A549 (cell line): ENCODE data around the gene STYXL1. TPM values are rescaled to one million over a fixed set of nuclear protein-coding genes. Genes with fewer than 3 reads are reported as not detected.

Experiments
- ATAC-seq, 2 experiments: fragments of 200-7000 bp in 1 of 2; fragments of >200 bp in 1 of 2; cut with Nextera tagmentation in 1 of 2; cut with Tn5 transposase in 1 of 2; 3 replicates each; pipeline versions ENCODE4 v1.8.0 to v1.9.1; 2018 to 2020; ENCODE audit warnings: mild to moderate bottlenecking in 1 of 2, moderate library complexity in 1 of 2
- CTCF ChIA-PET: fragments of 300-600 bp; sonication (Branson Sonifier 250); formaldehyde crosslinking; extraction: SDS; loops from one replicate; lab custom pipeline; 2021; ENCODE audit warnings: antibody characterized with exemption, inconsistent platforms; lab: Yijun Ruan, JAX
- POLR2A ChIA-PET: fragments of 350-600 bp; formaldehyde crosslinking; extraction: SDS; loops from one replicate; lab custom pipeline; 2021; ENCODE audit warnings: antibody characterized with exemption, inconsistent platforms; lab: Yijun Ruan, JAX
- DNase-seq, 2 experiments: peaks; one replicate each; pipeline versions ENCODE4 v3.0.0 to v3.0.0-alpha.2; 2011 to 2016; ENCODE audit warnings: low read depth in 1 of 2, low spot score in 1 of 2
- FAIRE-seq: peaks from 2 replicates; lab custom pipeline; 2011; peaks lifted over from hg19 to GRCh38; lab: Jason Lieb, UNC
- H3K27ac ChIP-seq, 2 experiments: fragments of >200 bp; sonication (Bioruptor Twin); formaldehyde crosslinking; 3 replicates each; pipeline ENCODE4 v1.5.1; 2016 to 2017
- H3K4me1 ChIP-seq: fragments of >200 bp; sonication (Bioruptor Twin); formaldehyde crosslinking; 3 replicates; pipeline ENCODE4 v1.6.1; 2016
- H3K4me2 ChIP-seq: fragments of >200 bp; sonication (Bioruptor Twin); formaldehyde crosslinking; 3 replicates; pipeline ENCODE4 v1.6.1; 2016
- H3K4me3 ChIP-seq: fragments of >200 bp; sonication (Bioruptor Twin); formaldehyde crosslinking; 3 replicates; pipeline ENCODE4 v1.5.1; 2016
- H3K9me3 ChIP-seq: fragments of >200 bp; sonication (Bioruptor Twin); formaldehyde crosslinking; 3 replicates; pipeline ENCODE4 v1.6.1; 2016
- BCL3 ChIP-seq: fragments of >200 bp; sonication (Bioruptor Twin); formaldehyde crosslinking; IDR thresholded peaks from 3 replicates; pipeline ENCODE4 v1.6.1; 2016
- CBX8 ChIP-seq: fragments of 200-600 bp; sonication (generic); IDR thresholded peaks from 2 replicates; pipeline ENCODE4 v1.6.1; 2016
- CHD2 ChIP-seq: fragments of 150-350 bp; IDR thresholded peaks from 2 replicates; pipeline ENCODE4 v1.6.1; 2014; ENCODE audit warnings: low read length; ENCODE audit not compliant: partially characterized antibody
- EHF ChIP-seq: fragments of 250-450 bp; sonication (Bioruptor Pico); IDR thresholded peaks from 2 replicates; pipeline ENCODE4 v1.5.0; 2020; ENCODE audit warnings: mild to moderate bottlenecking
- EP300 ChIP-seq, 2 experiments: fragments of >200 bp; sonication (Bioruptor Twin); formaldehyde crosslinking; IDR thresholded peaks; 2 replicates in 1 of 2; 3 replicates in 1 of 2; pipeline ENCODE4 v1.6.1; 2016 to 2017
- ESRRA ChIP-seq: fragments of 150-350 bp; IDR thresholded peaks from 2 replicates; pipeline ENCODE4 v1.6.1; 2014; ENCODE audit warnings: mild to moderate bottlenecking, low read length, borderline replicate concordance
- FOSL2 ChIP-seq, 2 experiments: fragments of 450-650 bp in 1 of 2; fragments of >200 bp in 1 of 2; sonication (Bioruptor Twin) in 1 of 2; formaldehyde crosslinking; IDR thresholded peaks; 2 replicates each; pipeline versions ENCODE4 v1.5.0 to v1.6.1; 2016 to 2020; ENCODE audit warnings: mild to moderate bottlenecking in 1 of 2, moderate library complexity in 1 of 2
- FOXS1 ChIP-seq: fragments of 250-450 bp; sonication (Bioruptor Pico); IDR thresholded peaks from 2 replicates; pipeline ENCODE4 v1.5.0; 2020; ENCODE audit warnings: mild to moderate bottlenecking, moderate library complexity
- HEYL ChIP-seq: fragments of 250-450 bp; sonication (Bioruptor Pico); IDR thresholded peaks from 2 replicates; pipeline ENCODE4 v1.8.0; 2021; ENCODE audit warnings: mild to moderate bottlenecking, moderate library complexity
- HOXA7 ChIP-seq: fragments of 250-450 bp; sonication (Bioruptor Pico); IDR thresholded peaks from 2 replicates; pipeline ENCODE4 v1.5.0; 2020; ENCODE audit warnings: mild to moderate bottlenecking, moderate library complexity
- JUNB ChIP-seq: fragments of >200 bp; sonication (Bioruptor Twin); formaldehyde crosslinking; IDR thresholded peaks from 2 replicates; pipeline ENCODE4 v1.6.1; 2016
- KDM5A ChIP-seq: fragments of 200-600 bp; sonication (generic); IDR thresholded peaks from 2 replicates; pipeline ENCODE4 v1.6.1; 2016; ENCODE audit warnings: antibody characterized with exemption, mild to moderate bottlenecking
- MAFK ChIP-seq: fragments of 450-650 bp; IDR thresholded peaks from 2 replicates; pipeline ENCODE4 v1.6.1; 2014; ENCODE audit not compliant: partially characterized antibody
- MAZ ChIP-seq: fragments of 150-350 bp; IDR thresholded peaks from 2 replicates; pipeline ENCODE4 v1.6.1; 2014; ENCODE audit warnings: antibody characterized with exemption, low read depth, low read length, borderline replicate concordance
- MYC ChIP-seq: IDR thresholded peaks from 2 replicates; pipeline ENCODE4 v1.6.1; 2012; ENCODE audit warnings: mild to moderate bottlenecking, inconsistent platforms, low read length, improper control_type of control experiment, borderline replicate concordance
- NPAS2 ChIP-seq: fragments of 250-450 bp; sonication (Bioruptor Pico); IDR thresholded peaks from 2 replicates; pipeline ENCODE4 v1.8.0; 2022; ENCODE audit warnings: mild to moderate bottlenecking, moderate library complexity, borderline replicate concordance
- PHF8 ChIP-seq: fragments of 200-600 bp; sonication (generic); IDR thresholded peaks from 2 replicates; pipeline ENCODE4 v1.6.1; 2016; ENCODE audit warnings: low read depth, mild to moderate bottlenecking, antibody characterized with exemption, moderate library complexity, borderline replicate concordance
- POLR2A ChIP-seq: IDR thresholded peaks from 2 replicates; pipeline ENCODE4 v1.6.1; 2012; ENCODE audit warnings: mild to moderate bottlenecking, low read length
- RAD21 ChIP-seq, 2 experiments: fragments of >200 bp in 1 of 2; sonication (Bioruptor Twin) in 1 of 2; formaldehyde crosslinking in 1 of 2; IDR thresholded peaks in 1 of 2; conservative IDR thresholded peaks in 1 of 2; 2 replicates in 1 of 2; 3 replicates in 1 of 2; pipeline ENCODE4 v1.6.1; 2012 to 2018; ENCODE audit warnings: inconsistent platforms in 1 of 2
- RARB ChIP-seq: fragments of 250-450 bp; sonication (Bioruptor Pico); IDR thresholded peaks from 2 replicates; pipeline ENCODE4 v1.8.0; 2021; ENCODE audit warnings: mild to moderate bottlenecking, moderate library complexity
- RCOR1 ChIP-seq: fragments of 150-350 bp; IDR thresholded peaks from 2 replicates; pipeline ENCODE4 v1.6.1; 2014; ENCODE audit warnings: antibody characterized with exemption, low read length, low read depth
- TFCP2L1 ChIP-seq: fragments of 250-450 bp; sonication (Bioruptor Pico); IDR thresholded peaks from 2 replicates; pipeline ENCODE4 v1.5.0; 2021; ENCODE audit warnings: mild to moderate bottlenecking
- TP53 ChIP-seq: fragments of 250-450 bp; sonication (Bioruptor Pico); IDR thresholded peaks from 2 replicates; pipeline ENCODE4 v1.5.0; 2021; ENCODE audit warnings: mild to moderate bottlenecking, moderate library complexity
- ZNF302 ChIP-seq: fragments of 250-450 bp; sonication (Bioruptor Pico); IDR thresholded peaks from 2 replicates; pipeline ENCODE4 v1.9.0; 2021; ENCODE audit warnings: inconsistent platforms, mild to moderate bottlenecking, moderate library complexity
- WGBS: methylation state at CpG from one replicate; pipeline ENCODE4 v1.1.6; 2017; ENCODE audit errors: missing lambda C conversion rate; 5-methylcytosine and 5-hydroxymethylcytosine counted together
- polyA plus RNA-seq, 4 experiments: library from polyadenylated mRNA; depleted of rRNA in 3 of 4; stranded (reverse); fragments of >200 nt; fragmentation: RNase III in 1 of 4; extraction: RNeasy Plus Mini Kit Qiagen cat#74134 plus additional on column Dnase treatment in 1 of 4; gene quantifications; 2 replicates in 3 of 4; 3 replicates in 1 of 4; pipeline ENCODE4 v1.2.3, GENCODE V29; 2011 to 2017
- TF ChIP-seq, protein P1 (sequence below): fragments of >200 bp; sonication (Bioruptor Twin); formaldehyde crosslinking; IDR thresholded peaks from 3 replicates; pipeline ENCODE4 v1.5.1; 2016
- TF ChIP-seq, protein P2 (sequence below): IDR thresholded peaks from 2 replicates; pipeline ENCODE4 v1.6.1; 2012

Gene STYXL1
- polyA plus RNA-seq, 2 of the 4 experiments (the other 2 are of a cell fraction) = 36.0 to 76.8 TPM

- TF ChIP-seq, protein P1, sequence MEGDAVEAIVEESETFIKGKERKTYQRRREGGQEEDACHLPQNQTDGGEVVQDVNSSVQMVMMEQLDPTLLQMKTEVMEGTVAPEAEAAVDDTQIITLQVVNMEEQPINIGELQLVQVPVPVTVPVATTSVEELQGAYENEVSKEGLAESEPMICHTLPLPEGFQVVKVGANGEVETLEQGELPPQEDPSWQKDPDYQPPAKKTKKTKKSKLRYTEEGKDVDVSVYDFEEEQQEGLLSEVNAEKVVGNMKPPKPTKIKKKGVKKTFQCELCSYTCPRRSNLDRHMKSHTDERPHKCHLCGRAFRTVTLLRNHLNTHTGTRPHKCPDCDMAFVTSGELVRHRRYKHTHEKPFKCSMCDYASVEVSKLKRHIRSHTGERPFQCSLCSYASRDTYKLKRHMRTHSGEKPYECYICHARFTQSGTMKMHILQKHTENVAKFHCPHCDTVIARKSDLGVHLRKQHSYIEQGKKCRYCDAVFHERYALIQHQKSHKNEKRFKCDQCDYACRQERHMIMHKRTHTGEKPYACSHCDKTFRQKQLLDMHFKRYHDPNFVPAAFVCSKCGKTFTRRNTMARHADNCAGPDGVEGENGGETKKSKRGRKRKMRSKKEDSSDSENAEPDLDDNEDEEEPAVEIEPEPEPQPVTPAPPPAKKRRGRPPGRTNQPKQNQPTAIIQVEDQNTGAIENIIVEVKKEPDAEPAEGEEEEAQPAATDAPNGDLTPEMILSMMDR = no peak
- no peak for TF ChIP-seq EHF
- TF ChIP-seq MAZ = no peak
- TF ChIP-seq HEYL (CRISPR knock-in tag) = no peak
- no peak for TF ChIP-seq TFCP2L1 (CRISPR knock-in tag)
- no peak for TF ChIP-seq EP300 (IDR thresholded peaks at IDR 0.05)
- TF ChIP-seq JUNB = no peak
- no peak for TF ChIP-seq CHD2
- TF ChIP-seq HOXA7 (CRISPR knock-in tag) = no peak
- TF ChIP-seq, all 56 proteins: peak for 0
Observed at GRCh38 chr7:75981453-75982305, 66.1 kb downstream of the STYXL1 start (continued).

GRCh38 chr7:75981203-75981452 lies 66.7 kb downstream of the STYXL1 start:
- ATAC-seq = no peak; a peak in 1 of 6 replicates
- TF ChIP-seq CBX8 (no peak), MAZ (no peak), POLR2A (no peak), MAFK (no peak), FOSL2 (IDR thresholded peaks at IDR 0.05) (no peak), FOSL2 (CRISPR knock-in tag; IDR thresholded peaks at IDR 0.05) (no peak), RARB (CRISPR knock-in tag) (no peak), ZNF302 (CRISPR knock-in tag) (no peak), RCOR1 (no peak)
- FAIRE-seq = no peak
- ChIA-PET POLR2A (no interaction called here), CTCF (interaction anchor here (0.5 to 1.4 kb wide), 3 partner anchors 35 to 150 kb away, joined by 3 read pairs; no protein-coding TSS in a partner anchor)
- WGBS = 87% methylated on average over 12 of the region's 12 CpGs
- Histone ChIP-seq H3K4me1 (peaks cover 15% of the 10 kb centered on the region), H3K4me3 (no peak overlapping the region), H3K4me2 (no peak overlapping the region), H3K9me3 (no peaks in the 10 kb centered on the region), H3K27ac (no peak overlapping the region)
- DNase-seq = no peak

- FAIRE-seq (no peak), DNase-seq (no peak), ATAC-seq (peak in 1 of 2 experiments; percentile 3; a peak in 2 of 6 replicates)
- peaks cover 15% of the 10 kb centered on the region for H3K4me1 ChIP-seq
- ChIA-PET POLR2A (no interaction called here), CTCF (interaction anchor here (0.5 to 1.4 kb wide), 2 partner anchors 114 to 151 kb away, joined by 3 read pairs; no protein-coding TSS in a partner anchor)
- H3K4me2 ChIP-seq = no peak overlapping the region
- no peaks in the 10 kb centered on the region for H3K9me3 ChIP-seq
- H3K4me3 ChIP-seq = no peak overlapping the region
- TF ChIP-seq NPAS2 = no peak
- TF ChIP-seq CBX8 = no peak
- TF ChIP-seq BCL3 = no peak
- TF ChIP-seq KDM5A = no peak
- TF ChIP-seq PHF8 = no peak
- no peak for TF ChIP-seq TP53 (CRISPR knock-in tag)
- TF ChIP-seq, protein P2, sequence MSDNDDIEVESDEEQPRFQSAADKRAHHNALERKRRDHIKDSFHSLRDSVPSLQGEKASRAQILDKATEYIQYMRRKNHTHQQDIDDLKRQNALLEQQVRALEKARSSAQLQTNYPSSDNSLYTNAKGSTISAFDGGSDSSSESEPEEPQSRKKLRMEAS = no peak
- TF ChIP-seq FOXS1 (CRISPR knock-in tag) = no peak
- no peak for TF ChIP-seq FOSL2 (IDR thresholded peaks at IDR 0.05)
- TF ChIP-seq FOSL2 (CRISPR knock-in tag; IDR thresholded peaks at IDR 0.05) = no peak
- TF ChIP-seq RAD21 (conservative IDR thresholded peaks at IDR 0.05 in 1 of 2, IDR thresholded peaks at IDR 0.05 in 1 of 2) = no peak
- TF ChIP-seq ESRRA = no peak
- no peak for TF ChIP-seq MYC
- no peak for TF ChIP-seq HOXA7 (CRISPR knock-in tag)
- no peak for TF ChIP-seq POLR2A
- 87% methylated on average over 19 of the region's 29 CpGs for WGBS
- peak overlapping the region in 1 of 2 experiments; percentile 56; a peak in 4 of 6 replicates for H3K27ac ChIP-seq
Observed at GRCh38 chr7:75980430-75981202, 67.2 kb downstream of the STYXL1 start.
